Measurements from ENCODE around the gene PCDHGB3.

DNA sequence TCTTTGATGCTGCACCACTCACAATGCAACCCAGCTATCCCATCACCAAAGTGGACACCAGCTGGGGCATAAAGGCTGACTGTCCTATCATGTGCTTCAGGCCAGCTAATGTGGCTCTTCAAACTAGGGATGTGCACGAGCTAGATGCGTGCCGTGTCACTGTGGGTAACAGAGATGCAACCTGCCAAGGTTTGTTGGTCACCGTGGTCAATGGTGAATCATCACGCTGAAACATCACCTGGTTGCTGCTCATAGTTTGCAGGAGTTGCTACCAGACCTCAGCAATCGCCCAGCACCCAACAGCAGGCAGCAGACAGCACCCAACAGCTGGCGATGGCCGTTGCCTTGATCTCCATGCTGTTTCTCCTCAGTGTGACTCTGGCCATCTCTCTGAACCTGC, 41.8 kb upstream of the PCDHGB3 start:
- TF ChIP-seq POLR2A (IDR thresholded peaks at IDR 0.05), result no peak
- TF ChIP-seq, protein P1, sequence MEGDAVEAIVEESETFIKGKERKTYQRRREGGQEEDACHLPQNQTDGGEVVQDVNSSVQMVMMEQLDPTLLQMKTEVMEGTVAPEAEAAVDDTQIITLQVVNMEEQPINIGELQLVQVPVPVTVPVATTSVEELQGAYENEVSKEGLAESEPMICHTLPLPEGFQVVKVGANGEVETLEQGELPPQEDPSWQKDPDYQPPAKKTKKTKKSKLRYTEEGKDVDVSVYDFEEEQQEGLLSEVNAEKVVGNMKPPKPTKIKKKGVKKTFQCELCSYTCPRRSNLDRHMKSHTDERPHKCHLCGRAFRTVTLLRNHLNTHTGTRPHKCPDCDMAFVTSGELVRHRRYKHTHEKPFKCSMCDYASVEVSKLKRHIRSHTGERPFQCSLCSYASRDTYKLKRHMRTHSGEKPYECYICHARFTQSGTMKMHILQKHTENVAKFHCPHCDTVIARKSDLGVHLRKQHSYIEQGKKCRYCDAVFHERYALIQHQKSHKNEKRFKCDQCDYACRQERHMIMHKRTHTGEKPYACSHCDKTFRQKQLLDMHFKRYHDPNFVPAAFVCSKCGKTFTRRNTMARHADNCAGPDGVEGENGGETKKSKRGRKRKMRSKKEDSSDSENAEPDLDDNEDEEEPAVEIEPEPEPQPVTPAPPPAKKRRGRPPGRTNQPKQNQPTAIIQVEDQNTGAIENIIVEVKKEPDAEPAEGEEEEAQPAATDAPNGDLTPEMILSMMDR (IDR thresholded peaks at IDR 0.05 in 4 of 5, conservative IDR thresholded peaks at IDR 0.05 in 1 of 5), result no peak

Measured in gastrocnemius medialis (tissue), 4 donors.